ENCODE measurements around the gene FOXP4. TPM values are rescaled to one million over a fixed set of nuclear protein-coding genes. Genes with fewer than 3 reads are reported as not detected.
A peak's percentile ranks its signal among the peaks of the same experiment; 100 is the strongest.

Gene FOXP4
- total and polyA plus RNA-seq, 2 of the 13 experiments (the other 11 are each of a cell fraction or from before 2014, with no cell fraction given) = 11.0 to 12.4 TPM

GRCh38 chr6:41568202-41568584 is 22.0 kb downstream of the FOXP4 start (continued):
- TF ChIP-seq FOXP4 (CRISPR knock-in tag; IDR thresholded peaks at IDR 0.05) (no peak), ZNF431 (CRISPR knock-in tag; IDR thresholded peaks at IDR 0.05; ENCODE audit: borderline replicate concordance, low read depth) (no peak), ATF5 (CRISPR knock-in tag; IDR thresholded peaks at IDR 0.05; ENCODE audit: low read depth) (no peak)

- peak overlapping the region in 1 of 3 experiments; percentile 14; a peak in 1 of 6 replicates for H3K4me3 ChIP-seq (replicated peaks in 1 of 3; ENCODE audit: insufficient read depth in 1 of 3, low read depth in 2 of 3, low read length in 3 of 3)
- FAIRE-seq (peak; percentile 100), DNase-seq (ENCODE audit: low spot score) (peak; percentile 99), ATAC-seq (peak; percentile 97)
- BruUV-seq (replicated peaks) = no TSS peak
- peaks cover 73% of the 10 kb centered on the region for H3K4me1 ChIP-seq (ENCODE audit: insufficient read depth, low read length)
- peaks cover 54% of the 10 kb centered on the region for H3K79me2 ChIP-seq (ENCODE audit: insufficient read depth, low read length)
- peak overlapping the region; percentile 60 for H3K9ac ChIP-seq (ENCODE audit: insufficient read depth, low read depth, low read length)
- ChIA-PET CTCF (ENCODE audit: low intra/inter-chr PET ratio, low total read pairs) (no interaction called here), POLR2A (interaction anchor here (0.6 to 5.8 kb wide), 10 partner anchors 10 to 165 kb away, joined by 3 to 54 read pairs (median 4); no protein-coding TSS in a partner anchor)
- H3K4me2 ChIP-seq (ENCODE audit: low read depth, low read length) = peak overlapping the region; percentile 55
- H4K20me1 ChIP-seq (ENCODE audit: insufficient read depth, low read length) = peaks cover 5% of the 10 kb centered on the region; the same call in 1 of the 2 replicates
- H3K9me3 ChIP-seq (ENCODE audit: low read length) = no peaks in the 10 kb centered on the region
- H3K36me3 ChIP-seq (replicated peaks in 1 of 2; ENCODE audit: control insufficient read depth in 1 of 2, insufficient read depth in 2 of 2, low read length in 2 of 2) = peaks cover 55 to 85% of the 10 kb centered on the region in 2 experiments
- peak overlapping the region; percentile 84 for H3K27ac ChIP-seq (ENCODE audit: extremely low read length, insufficient read depth, low read length)
- in situ Hi-C loops (cut with HindIII; ENCODE audit: extremely low pct_ligation_motif_present, low pct_unique_long_range_greater_than_20kb) (no loop called here), intact Hi-C loops (cut with micrococcal nuclease; ENCODE audit: unreplicated experiment) (loop anchor here (1.0 kb wide), 2 partner anchors 10 to 105 kb away; no protein-coding TSS in a partner anchor)
- H3K27me3 ChIP-seq (ENCODE audit: control insufficient read depth in 1 of 2, insufficient read depth in 2 of 2, low read length in 2 of 2) = no peaks in the 10 kb centered on the region
- H2AFZ ChIP-seq (ENCODE audit: low read length) = no peak overlapping the region
- 28% methylated on average over 13 of the region's 13 CpGs for WGBS (ENCODE audit: low lambda C conversion rate)
- peak; percentile 97 for TF ChIP-seq IKZF5 (CRISPR knock-in tag; IDR thresholded peaks at IDR 0.05)
- peak; percentile 93 for TF ChIP-seq AKAP8 (CRISPR knock-in tag; IDR thresholded peaks at IDR 0.05)
- no peak for TF ChIP-seq CC2D1A (CRISPR knock-in tag; IDR thresholded peaks at IDR 0.05)
- TF ChIP-seq SRSF4 (IDR thresholded peaks at IDR 0.05; ENCODE audit: low read depth, low read length, poor library complexity, severe bottlenecking) = no peak
- TF ChIP-seq ZNF160 (CRISPR knock-in tag; IDR thresholded peaks at IDR 0.05) = peak; percentile 92
- peak; percentile 93 for TF ChIP-seq MLX (CRISPR knock-in tag; IDR thresholded peaks at IDR 0.05)
- TF ChIP-seq NAIF1 (CRISPR knock-in tag; IDR thresholded peaks at IDR 0.05; ENCODE audit: borderline replicate concordance) = peak; percentile 69; the same call in 1 of the 2 replicates
- TF ChIP-seq ZNF816 (CRISPR knock-in tag; IDR thresholded peaks at IDR 0.05; ENCODE audit: borderline replicate concordance) = no peak; the same call in 1 of the 2 replicates
- no peak for TF ChIP-seq GLMP (CRISPR knock-in tag; IDR thresholded peaks at IDR 0.05; ENCODE audit: borderline replicate concordance)
Observed at GRCh38 chr6:41568585-41569384, 22.6 kb downstream of the FOXP4 start.

All from HepG2 (cell line).